ENCODE measurements around the gene METTL17.

GRCh38 chr14:21041676-21042433 lies 52.1 kb downstream of the METTL17 start, which contains the start of gene RNASE7:
- no peak for TF ChIP-seq EZH2phosphoT487 (IDR thresholded peaks at IDR 0.05; ENCODE audit: insufficient read depth, low read depth)
- TF ChIP-seq EZH2 (IDR thresholded peaks at IDR 0.05; ENCODE audit: insufficient read depth, poor library complexity, severe bottlenecking), result no peak
